Uterus (tissue), 2 donors: ENCODE measurements around the gene GRK5.

ENCODE experiments used
- CTCF ChIP-seq, 4 experiments: fragments of 200-600 bp in 2 of 4; fragments of 450-650 bp in 2 of 4; sonication (generic) in 2 of 4; IDR thresholded peaks; one replicate each; pipeline ENCODE4 v1.5.1; 2016 to 2019; ENCODE audit warnings: antibody characterized with exemption in 4 of 4, mild to moderate bottlenecking in 2 of 4, moderate library complexity in 1 of 4
- POLR2A ChIP-seq, 2 donors: fragments of 450-650 bp; IDR thresholded peaks; one replicate each; pipeline ENCODE4 v1.6.1; 2016; ENCODE audit warnings: antibody characterized with exemption in 2 of 2, mild to moderate bottlenecking in 1 of 2, moderate library complexity in 1 of 2

DNA sequence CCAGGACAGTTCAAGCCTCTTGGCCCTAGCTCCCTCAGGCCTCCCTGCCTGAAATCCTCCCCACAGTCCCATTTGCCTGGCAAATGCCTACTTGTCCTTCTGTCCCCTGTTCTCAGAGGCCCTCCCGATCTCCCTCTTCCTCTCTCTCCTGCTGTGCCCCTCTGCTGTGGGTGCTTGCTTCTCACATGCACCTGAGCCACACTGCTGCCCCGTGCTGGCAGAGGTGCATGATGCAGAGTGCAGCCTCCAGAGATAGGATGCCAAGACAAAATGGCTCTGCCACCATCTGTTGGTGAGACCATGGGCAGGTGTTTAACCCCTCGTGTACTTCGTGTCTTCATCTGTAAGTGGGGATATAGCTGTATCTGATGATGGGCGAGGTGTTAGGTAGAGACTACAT is 176.8 kb downstream of the GRK5 start:
- TF ChIP-seq CTCF (IDR thresholded peaks at IDR 0.05) (no peak), POLR2A (IDR thresholded peaks at IDR 0.05) (no peak)
